Urothelium cell line (cell line): ENCODE data around the gene GNB5.
A peak's percentile ranks its signal among the peaks of the same experiment; 100 is the strongest.
"Not testable (repeated sequence)": the region's sequence is repeated elsewhere in the genome, so short reads cannot be mapped to it uniquely, and the experiment has no call there.

Experiments used
- DNase-seq: peaks from one replicate; pipeline ENCODE4 v3.0.0; 2011; ENCODE audit warnings: low spot score, mixed read lengths
- FAIRE-seq: peaks from 2 replicates; lab custom pipeline; 2011; peaks lifted over from hg19 to GRCh38; lab: Jason Lieb, UNC

GNB5 gene

GRCh38 chr15:52097180-52097579 lies 94.0 kb downstream of the GNB5 start:
- peak; percentile 27 for DNase-seq
- FAIRE-seq: no peak

- FAIRE-seq, DNase-seq: not testable (repeated sequence)
These were observed 94.7 kb downstream of the GNB5 start for GRCh38 chr15:52096536-52096935.

- FAIRE-seq (no peak), DNase-seq (no peak)
These were observed 95.5 kb downstream of the GNB5 start for GRCh38 chr15:52095597-52096262.

GRCh38 chr15:52094811-52095584 lies 96.2 kb downstream of the GNB5 start:
- FAIRE-seq: no peak
- DNase-seq: no peak

GRCh38 chr15:52093539-52094510 lies 97.4 kb downstream of the GNB5 start:
- peak; percentile 70 for DNase-seq
- peak; percentile 5 for FAIRE-seq

- no peak for FAIRE-seq
- no peak for DNase-seq
These were observed 98.0 kb downstream of the GNB5 start for GRCh38 chr15:52093167-52093538.

- FAIRE-seq: no peak
These were observed 101.0 kb downstream of the GNB5 start for GRCh38 chr15:52090193-52090592.

GRCh38 chr15:52086011-52086786 lies 105.0 kb downstream of the GNB5 start:
- FAIRE-seq (no peak), DNase-seq (no peak)

More at GRCh38 chr15:52090193-52090592, 101.0 kb downstream of the GNB5 start:
- DNase-seq: no peak

- DNase-seq: no peak
- no peak for FAIRE-seq
These were observed 105.9 kb downstream of the GNB5 start for GRCh38 chr15:52085299-52085698.

GRCh38 chr15:52083603-52084002 lies 107.6 kb downstream of the GNB5 start:
- FAIRE-seq: no peak

GRCh38 chr15:52083037-52083359 lies 108.2 kb downstream of the GNB5 start:
- DNase-seq, FAIRE-seq: not testable (repeated sequence)

More at GRCh38 chr15:52083603-52084002, 107.6 kb downstream of the GNB5 start:
- no peak for DNase-seq

GRCh38 chr15:52082197-52083036 lies 108.8 kb downstream of the GNB5 start:
- DNase-seq: no peak
- no peak for FAIRE-seq

- DNase-seq (no peak), FAIRE-seq (no peak)
These were observed 110.3 kb downstream of the GNB5 start for GRCh38 chr15:52080706-52081392.

- FAIRE-seq (no peak), DNase-seq (peak; percentile 74)
These were observed 111.2 kb downstream of the GNB5 start for GRCh38 chr15:52080031-52080430.

GRCh38 chr15:52078876-52079700 lies 112.1 kb downstream of the GNB5 start:
- DNase-seq (peak; percentile 46), FAIRE-seq (no peak)

- FAIRE-seq (no peak), DNase-seq (no peak)
These were observed 112.9 kb downstream of the GNB5 start for GRCh38 chr15:52078197-52078875.
